Effector memory CD4-positive, alpha-beta T cell (primary cell): ENCODE data around the gene PBRM1.

Experiments
- DNase-seq, 3 donors: peaks; one replicate each; pipeline ENCODE4 v3.0.0-alpha.2; 2020
- H3K27ac ChIP-seq: 2 replicates; pipeline ENCODE4 v1.7.0; 2013; ENCODE audit warnings: mild to moderate bottlenecking, low read length, moderate library complexity; ENCODE audit not compliant: insufficient read depth, poor library complexity, severe bottlenecking
- H3K27me3 ChIP-seq: replicated peaks from 2 replicates; pipeline ENCODE4 v1.7.0; 2013; ENCODE audit warnings: mild to moderate bottlenecking, low read length; ENCODE audit not compliant: insufficient read depth, control insufficient read depth, poor library complexity, severe bottlenecking
- H3K36me3 ChIP-seq: 2 replicates; pipeline ENCODE4 v1.7.0; 2013; ENCODE audit warnings: mild to moderate bottlenecking, low read length, moderate library complexity; ENCODE audit not compliant: control insufficient read depth, insufficient read depth
- H3K4me1 ChIP-seq: 2 replicates; pipeline ENCODE4 v1.7.0; 2013; ENCODE audit warnings: low read length, mild to moderate bottlenecking; ENCODE audit not compliant: control insufficient read depth, insufficient read depth, poor library complexity, severe bottlenecking
- H3K4me3 ChIP-seq: 2 replicates; pipeline ENCODE4 v1.7.0; 2013; ENCODE audit warnings: low read length, low read depth, mild to moderate bottlenecking; ENCODE audit not compliant: insufficient read depth, poor library complexity, severe bottlenecking
- H3K9me3 ChIP-seq: 2 replicates; pipeline ENCODE4 v1.7.0; 2013; ENCODE audit warnings: mild to moderate bottlenecking, low read length, moderate library complexity; ENCODE audit not compliant: control insufficient read depth

Gene PBRM1

DNA sequence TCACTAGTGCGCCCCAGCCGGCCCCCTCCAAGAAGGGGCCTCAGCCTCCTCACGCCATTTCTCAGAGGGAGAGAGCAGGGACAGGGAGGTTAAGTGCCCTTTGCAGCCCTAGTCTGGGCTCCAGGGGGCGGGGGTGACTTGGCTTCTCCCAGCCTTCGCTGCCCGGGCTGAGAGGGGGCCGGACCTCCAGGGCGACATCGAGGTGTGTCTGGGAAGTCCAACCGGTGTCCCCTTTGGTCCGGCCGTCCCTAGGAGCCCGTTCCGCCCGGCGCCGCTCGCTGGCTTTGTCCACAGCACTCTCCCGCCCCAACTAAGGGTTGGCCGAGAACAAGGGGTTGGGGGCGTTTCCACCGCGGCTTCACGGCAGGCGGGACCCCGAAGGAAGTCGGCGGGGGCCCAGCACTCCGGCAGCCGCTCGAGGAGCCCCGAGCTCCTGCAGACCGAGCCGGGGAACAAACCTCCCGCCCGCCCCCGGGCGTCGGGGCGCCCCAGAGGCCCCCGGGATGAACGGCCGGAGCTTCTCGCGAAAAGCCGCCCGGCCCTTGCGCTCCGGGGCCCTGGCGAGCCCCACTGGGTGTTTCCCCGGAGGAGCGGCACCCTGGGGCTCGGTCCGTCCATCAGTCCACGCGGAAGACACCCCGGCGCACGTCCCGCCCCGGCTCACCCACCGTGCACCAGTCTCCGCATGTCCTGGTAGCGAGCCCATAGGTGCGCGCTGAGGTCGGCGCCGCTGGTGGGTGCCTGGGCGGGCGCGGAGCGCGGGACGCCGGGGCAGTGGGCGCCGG is 152.7 kb downstream of the PBRM1 start:
- peaks cover 19% of the 10 kb centered on the region for H3K4me1 ChIP-seq
- H3K27ac ChIP-seq = no peak overlapping the region
- peak overlapping the region; percentile 64 for H3K4me3 ChIP-seq
- H3K36me3 ChIP-seq = no peaks in the 10 kb centered on the region
- DNase-seq = no peak
- H3K9me3 ChIP-seq = no peaks in the 10 kb centered on the region
- no peaks in the 10 kb centered on the region for H3K27me3 ChIP-seq

DNA sequence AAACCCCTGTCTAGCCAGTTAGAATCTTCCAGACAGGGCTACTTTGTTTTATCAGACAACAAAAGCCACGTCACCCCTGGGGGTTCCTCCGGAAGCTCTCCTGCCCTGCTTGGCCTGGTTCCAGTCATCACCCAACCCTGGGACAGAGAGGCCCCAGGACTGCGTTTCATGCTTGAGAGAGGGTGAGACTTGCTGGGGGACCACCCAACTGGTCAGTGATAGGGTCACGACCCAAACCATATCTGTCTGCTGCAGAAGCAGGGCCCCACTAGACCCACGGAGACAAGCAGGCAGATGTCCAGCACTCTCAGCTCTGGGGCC is 153.2 kb downstream of the PBRM1 start:
- H3K9me3 ChIP-seq = no peaks in the 10 kb centered on the region
- H3K36me3 ChIP-seq = no peaks in the 10 kb centered on the region
- peak in 1 of 3 donors; percentile 29 for DNase-seq
- H3K4me3 ChIP-seq = peak overlapping the region; percentile 64
- H3K27ac ChIP-seq = no peak overlapping the region
- H3K4me1 ChIP-seq = peaks cover 13% of the 10 kb centered on the region
- no peaks in the 10 kb centered on the region for H3K27me3 ChIP-seq

DNA sequence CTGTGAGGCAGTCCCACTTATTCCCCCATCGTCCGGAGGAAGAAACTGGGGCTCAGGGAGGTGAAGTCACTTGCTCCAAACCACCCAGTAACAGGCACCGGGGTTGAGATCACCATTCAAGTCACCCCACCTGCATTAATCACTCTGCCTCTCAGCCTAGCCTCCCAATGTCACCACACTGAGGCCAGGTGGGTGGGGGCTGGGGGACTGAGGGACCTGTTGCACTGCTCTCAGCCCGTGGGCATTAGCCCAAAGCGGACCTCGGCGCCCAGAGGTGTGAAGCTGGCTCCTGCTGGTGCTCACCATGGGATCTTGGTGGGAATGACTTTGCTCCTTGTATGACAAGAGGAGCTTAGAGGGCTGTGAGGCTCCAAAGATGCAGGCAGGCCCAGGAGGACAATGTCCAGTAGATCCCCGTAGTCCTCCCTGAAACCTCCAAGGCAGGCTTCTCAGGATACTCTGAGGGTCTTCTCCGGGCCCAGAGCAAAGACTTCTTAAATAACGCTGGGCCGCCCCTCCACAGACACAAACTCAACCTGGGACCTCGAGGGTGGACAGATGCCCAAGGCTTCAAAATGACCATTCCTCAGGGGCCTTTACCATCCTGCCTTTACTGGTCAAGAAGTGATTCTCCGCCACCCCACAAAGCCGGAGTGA is 153.7 kb downstream of the PBRM1 start:
- Histone ChIP-seq H3K9me3 (no peaks in the 10 kb centered on the region), H3K4me1 (peaks cover 13% of the 10 kb centered on the region), H3K36me3 (no peaks in the 10 kb centered on the region), H3K27me3 (no peaks in the 10 kb centered on the region), H3K27ac (no peak overlapping the region), H3K4me3 (no peak overlapping the region)
- DNase-seq = no peak

DNA sequence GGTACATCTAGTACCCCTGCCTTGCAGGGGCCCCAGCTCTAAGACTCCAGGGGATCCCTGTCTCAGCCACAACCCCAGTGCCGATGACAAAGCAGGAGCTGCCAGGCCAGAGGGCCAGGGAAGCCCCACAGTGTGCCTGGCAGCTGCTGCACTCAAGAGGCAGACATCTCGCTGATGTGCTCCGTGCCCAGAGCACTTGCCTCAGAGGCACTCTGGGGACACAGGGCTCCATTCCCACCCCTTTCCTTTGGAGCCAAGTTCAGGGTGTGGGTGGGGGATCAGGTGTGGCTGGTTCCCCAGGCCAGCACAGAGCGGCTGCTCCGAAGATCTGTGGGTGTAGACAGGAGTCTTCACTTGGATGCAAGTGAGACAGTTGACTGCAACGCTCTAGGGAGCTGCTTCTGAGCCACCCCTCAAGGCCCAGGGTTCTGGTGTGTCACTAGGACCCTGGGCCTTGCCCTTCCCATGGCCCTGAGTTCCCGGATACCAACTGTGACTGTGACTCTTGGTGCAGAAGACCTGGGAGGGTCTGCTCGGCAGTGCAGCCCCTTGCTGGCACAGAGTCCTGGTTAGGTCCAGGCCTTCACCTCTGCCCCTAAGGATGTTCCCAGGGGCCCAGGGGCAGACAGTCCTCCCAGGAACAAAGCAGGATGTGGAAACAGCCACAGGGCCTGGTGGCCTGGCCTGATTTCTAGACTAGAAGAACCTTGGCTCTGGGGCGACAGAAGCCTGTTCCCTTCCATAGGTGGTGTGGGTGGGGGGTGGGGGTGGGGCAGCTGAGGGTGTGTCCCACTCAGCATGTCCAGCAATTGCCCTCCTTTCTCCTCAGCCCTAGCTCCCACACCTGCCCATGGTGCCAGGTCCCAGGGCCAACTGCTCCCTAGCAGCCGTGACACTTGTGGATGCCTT is 154.5 kb downstream of the PBRM1 start:
- H3K27ac ChIP-seq = no peak overlapping the region
- H3K4me3 ChIP-seq = no peak overlapping the region
- DNase-seq = no peak
- H3K27me3 ChIP-seq = no peaks in the 10 kb centered on the region
- H3K36me3 ChIP-seq = no peaks in the 10 kb centered on the region
- H3K9me3 ChIP-seq = no peaks in the 10 kb centered on the region
- H3K4me1 ChIP-seq = peaks cover 13% of the 10 kb centered on the region

DNA sequence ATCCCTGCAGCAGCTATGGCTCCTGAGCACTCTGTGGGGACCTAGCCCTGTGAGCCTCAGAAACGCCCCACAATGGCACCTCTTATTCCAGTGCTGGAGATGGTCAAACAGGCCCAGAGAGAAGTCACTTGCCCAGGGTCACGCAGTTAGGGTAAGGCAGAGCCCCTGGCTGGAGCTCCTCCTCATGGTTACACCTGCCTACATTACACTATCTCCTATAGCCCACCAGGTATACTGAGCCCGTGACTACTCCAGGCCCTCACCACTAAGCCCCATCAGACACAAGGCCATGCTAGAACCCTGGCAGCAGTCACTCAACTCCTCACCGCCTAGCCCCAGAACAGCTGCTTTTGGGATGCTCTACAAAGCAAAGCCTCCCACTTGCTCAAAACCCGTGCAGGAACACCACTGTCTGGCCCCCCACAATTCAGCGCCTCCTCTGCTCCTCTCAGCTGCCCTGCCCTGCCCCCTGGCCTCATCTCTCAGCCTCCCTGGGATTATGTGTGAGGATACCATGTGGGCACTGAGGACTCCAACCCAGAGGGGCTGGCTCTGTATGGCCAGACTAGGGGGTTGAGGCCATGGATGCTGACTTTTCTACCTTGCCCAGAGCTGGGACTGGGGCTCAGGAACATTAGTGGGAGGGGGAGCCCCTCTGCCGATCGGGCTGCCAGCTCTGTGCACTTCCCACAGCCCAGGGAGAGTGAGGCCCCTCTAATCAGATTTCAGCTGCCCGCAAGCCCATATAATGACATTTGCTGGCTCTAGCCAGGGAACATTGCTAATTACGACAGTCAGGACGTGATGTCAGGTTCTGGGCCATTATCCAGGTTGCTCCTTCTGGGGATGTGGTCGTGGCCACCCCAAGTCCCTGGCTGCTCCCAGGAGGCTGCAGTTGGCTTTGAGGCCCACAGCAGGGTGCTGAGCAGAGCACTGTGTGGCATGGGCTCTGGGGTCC is 156.1 kb downstream of the PBRM1 start:
- Histone ChIP-seq H3K4me1 (peaks cover 13% of the 10 kb centered on the region), H3K4me3 (no peak overlapping the region), H3K9me3 (no peaks in the 10 kb centered on the region), H3K36me3 (no peaks in the 10 kb centered on the region), H3K27me3 (no peaks in the 10 kb centered on the region), H3K27ac (no peak overlapping the region)
- no peak for DNase-seq

DNA sequence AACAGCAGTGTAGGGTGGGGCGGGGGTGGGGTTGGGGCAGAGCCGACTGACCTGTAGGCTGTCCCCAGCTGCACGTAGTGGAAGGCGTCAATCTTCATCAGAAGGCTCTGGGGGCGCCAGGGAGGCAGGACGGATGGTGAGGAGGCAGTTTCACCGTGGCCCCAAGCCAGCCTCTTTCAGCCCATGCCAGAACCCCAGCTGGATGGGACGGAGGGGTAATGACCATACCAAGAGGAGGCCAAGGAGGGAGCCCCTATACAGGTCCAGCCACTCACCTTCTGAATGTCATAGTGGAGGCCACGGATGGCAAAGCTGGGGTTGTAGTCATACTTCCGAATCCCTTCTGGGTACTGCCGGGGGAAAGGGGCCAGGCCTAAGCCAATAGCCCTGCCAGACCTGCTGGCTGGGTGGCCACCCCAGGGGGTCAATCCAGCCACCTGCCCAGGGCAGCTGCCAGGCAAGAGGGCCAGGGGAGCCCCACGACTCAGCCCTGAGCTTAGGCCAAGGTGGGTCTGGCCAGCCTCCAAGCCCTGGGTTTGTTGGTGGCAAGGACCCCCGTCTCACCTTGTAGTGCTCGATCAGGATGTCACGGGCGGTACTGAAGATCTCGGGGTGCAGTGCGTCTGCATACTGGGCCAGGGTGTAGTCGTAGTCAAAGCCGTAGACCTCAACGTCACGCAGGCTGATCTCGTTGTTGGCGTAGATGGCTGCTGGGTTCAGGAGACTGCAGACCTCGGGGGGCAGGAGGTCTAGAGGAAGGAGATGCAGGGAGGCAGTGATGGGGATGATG is 156.9 kb downstream of the PBRM1 start:
- no peak for DNase-seq
- no peaks in the 10 kb centered on the region for H3K27me3 ChIP-seq
- no peaks in the 10 kb centered on the region for H3K9me3 ChIP-seq
- no peak overlapping the region for H3K4me3 ChIP-seq
- H3K4me1 ChIP-seq = peaks cover 7% of the 10 kb centered on the region
- no peak overlapping the region for H3K27ac ChIP-seq
- H3K36me3 ChIP-seq = no peaks in the 10 kb centered on the region

DNA sequence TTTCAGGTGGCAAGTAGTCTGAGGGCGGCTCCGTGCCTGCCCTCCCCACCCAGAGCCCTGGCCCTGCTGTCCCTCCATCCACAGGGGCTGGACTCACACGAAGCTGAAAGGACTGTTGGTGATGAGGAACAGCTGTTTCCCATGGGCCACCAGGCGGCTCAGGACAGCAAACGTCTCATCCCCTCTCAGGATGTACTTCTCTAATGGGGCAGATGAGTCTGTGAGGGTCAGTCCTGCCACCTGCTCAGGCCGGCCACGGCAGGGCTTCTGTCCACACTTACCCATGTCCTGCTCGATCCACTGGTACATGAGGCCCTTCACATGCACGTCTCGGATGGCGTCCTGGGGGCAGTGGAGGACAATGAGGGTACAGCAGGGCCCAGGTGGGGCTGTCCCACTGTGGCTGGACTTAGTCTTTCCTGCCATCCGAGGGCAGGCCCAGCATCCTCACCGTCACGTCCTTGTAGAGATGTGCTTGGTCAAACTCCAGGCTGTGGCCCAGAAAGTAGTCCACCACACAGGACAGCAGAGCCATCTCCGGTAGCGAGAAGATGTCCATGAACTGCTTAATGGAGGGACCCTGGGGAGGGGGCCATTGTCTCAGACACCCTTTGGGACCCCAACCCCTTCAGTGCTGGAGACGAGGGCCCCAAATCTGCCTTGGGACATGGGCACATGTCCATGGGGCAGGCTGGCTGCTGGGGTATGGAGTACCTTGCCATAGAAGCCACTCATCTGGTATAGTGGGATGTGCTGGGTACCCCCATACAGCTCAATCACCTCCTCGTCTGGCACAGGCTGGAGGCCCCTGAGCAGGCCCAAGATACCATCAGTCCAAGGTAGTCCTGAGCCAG is 157.8 kb downstream of the PBRM1 start:
- Histone ChIP-seq H3K27ac (no peak overlapping the region), H3K36me3 (no peaks in the 10 kb centered on the region), H3K4me3 (no peak overlapping the region), H3K9me3 (no peaks in the 10 kb centered on the region), H3K4me1 (peaks cover 7% of the 10 kb centered on the region), H3K27me3 (no peaks in the 10 kb centered on the region)
- DNase-seq = no peak

DNA sequence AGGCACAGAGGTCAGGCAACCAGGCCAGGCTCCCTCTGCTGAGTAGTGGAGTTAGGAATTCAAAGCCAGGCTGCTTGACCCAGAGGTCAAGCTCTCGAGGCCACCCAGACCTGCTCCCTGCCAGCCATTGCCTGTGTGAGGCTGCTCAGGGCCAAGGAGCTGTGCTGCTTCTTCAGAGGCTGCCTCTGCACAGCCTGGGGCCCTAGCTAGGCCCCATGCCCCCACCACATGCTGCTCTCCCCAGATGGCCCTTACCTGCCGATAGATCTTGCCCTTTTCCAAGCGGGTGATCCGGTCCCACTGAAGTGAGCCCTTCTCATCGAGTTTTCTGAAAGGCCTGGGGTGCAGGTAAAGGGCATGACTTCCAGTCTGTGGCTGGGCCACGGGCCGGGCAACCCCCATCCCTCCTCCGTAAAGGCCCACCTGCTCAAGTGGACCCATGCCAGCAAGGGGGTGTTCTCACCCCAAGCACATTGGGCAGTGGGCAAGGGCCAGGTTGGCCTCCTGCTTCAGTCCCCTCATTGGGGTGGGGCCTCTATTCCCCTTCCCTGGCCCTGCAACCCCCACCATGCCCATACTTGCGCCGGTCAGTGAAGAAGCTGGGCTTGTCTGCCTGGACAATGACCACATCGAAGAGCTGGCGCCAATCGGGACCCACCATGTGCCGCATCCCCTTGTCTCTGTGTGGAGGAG is 158.5 kb downstream of the PBRM1 start:
- no peaks in the 10 kb centered on the region for H3K4me1 ChIP-seq
- no peak overlapping the region for H3K27ac ChIP-seq
- no peaks in the 10 kb centered on the region for H3K9me3 ChIP-seq
- no peaks in the 10 kb centered on the region for H3K36me3 ChIP-seq
- DNase-seq = no peak
- no peak overlapping the region for H3K4me3 ChIP-seq
- H3K27me3 ChIP-seq = no peaks in the 10 kb centered on the region
